Progenitor cell of endocrine pancreas (in vitro differentiated cells): ENCODE measurements around the gene YBEY. TPM values are rescaled to one million over a fixed set of nuclear protein-coding genes. Genes with fewer than 3 reads are reported as not detected.
"Not testable (repeated sequence)": the region's sequence is repeated elsewhere in the genome, so short reads cannot be mapped to it uniquely, and the experiment has no call there.

Experiments
- DNase-seq: peaks from one replicate; pipeline ENCODE4 v3.0.0; 2021; ENCODE audit warnings: low spot score; ENCODE audit not compliant: unreplicated experiment
- H3K27ac Mint-ChIP-seq: 2 replicates; pipeline ENCODE4 v1.8.0; 2021; ENCODE audit warnings: mild to moderate bottlenecking, moderate library complexity, mixed read lengths
- H3K27me3 Mint-ChIP-seq: 2 replicates; pipeline ENCODE4 v1.8.0; 2021; ENCODE audit warnings: mixed read lengths
- H3K36me3 Mint-ChIP-seq: 2 replicates; pipeline ENCODE4 v1.8.0; 2022; ENCODE audit warnings: mixed read lengths; ENCODE audit not compliant: insufficient read depth
- H3K4me1 Mint-ChIP-seq: 2 replicates; pipeline ENCODE4 v1.8.0; 2021; ENCODE audit warnings: low read depth, mixed read lengths
- H3K4me3 Mint-ChIP-seq: 2 replicates; pipeline ENCODE4 v1.8.0; 2021; ENCODE audit warnings: low read depth, mild to moderate bottlenecking, moderate library complexity, mixed read lengths
- H3K9me3 Mint-ChIP-seq: 2 replicates; pipeline ENCODE4 v1.8.0; 2021; ENCODE audit warnings: low read depth, mixed read lengths
- long read RNA-seq: library from polyadenylated mRNA; unstranded; transcript quantifications from one replicate; pipeline ENCODE4 v2.0.0, GENCODE V29; 2020
- total RNA-seq: library from RNA; stranded (reverse); gene quantifications from 2 replicates; pipeline ENCODE4 v1.2.1, GENCODE V29; 2021
- TF ChIP-seq, protein P1 (sequence below): fragments of 200-600 bp; sonication (generic); IDR thresholded peaks from one replicate; pipeline ENCODE4 v1.5.0; 2021; ENCODE audit warnings: antibody characterized with exemption, mild to moderate bottlenecking; ENCODE audit not compliant: unreplicated experiment

The YBEY gene, protein sequence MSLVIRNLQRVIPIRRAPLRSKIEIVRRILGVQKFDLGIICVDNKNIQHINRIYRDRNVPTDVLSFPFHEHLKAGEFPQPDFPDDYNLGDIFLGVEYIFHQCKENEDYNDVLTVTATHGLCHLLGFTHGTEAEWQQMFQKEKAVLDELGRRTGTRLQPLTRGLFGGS
- total RNA-seq: 20.9 and 21.9 TPM in 2 replicates
- long read RNA-seq, partial matches to known transcripts: 0 of 3 reads
- long read RNA-seq, other reads (novel, unspliced or antisense): 2 of 3 reads

DNA sequence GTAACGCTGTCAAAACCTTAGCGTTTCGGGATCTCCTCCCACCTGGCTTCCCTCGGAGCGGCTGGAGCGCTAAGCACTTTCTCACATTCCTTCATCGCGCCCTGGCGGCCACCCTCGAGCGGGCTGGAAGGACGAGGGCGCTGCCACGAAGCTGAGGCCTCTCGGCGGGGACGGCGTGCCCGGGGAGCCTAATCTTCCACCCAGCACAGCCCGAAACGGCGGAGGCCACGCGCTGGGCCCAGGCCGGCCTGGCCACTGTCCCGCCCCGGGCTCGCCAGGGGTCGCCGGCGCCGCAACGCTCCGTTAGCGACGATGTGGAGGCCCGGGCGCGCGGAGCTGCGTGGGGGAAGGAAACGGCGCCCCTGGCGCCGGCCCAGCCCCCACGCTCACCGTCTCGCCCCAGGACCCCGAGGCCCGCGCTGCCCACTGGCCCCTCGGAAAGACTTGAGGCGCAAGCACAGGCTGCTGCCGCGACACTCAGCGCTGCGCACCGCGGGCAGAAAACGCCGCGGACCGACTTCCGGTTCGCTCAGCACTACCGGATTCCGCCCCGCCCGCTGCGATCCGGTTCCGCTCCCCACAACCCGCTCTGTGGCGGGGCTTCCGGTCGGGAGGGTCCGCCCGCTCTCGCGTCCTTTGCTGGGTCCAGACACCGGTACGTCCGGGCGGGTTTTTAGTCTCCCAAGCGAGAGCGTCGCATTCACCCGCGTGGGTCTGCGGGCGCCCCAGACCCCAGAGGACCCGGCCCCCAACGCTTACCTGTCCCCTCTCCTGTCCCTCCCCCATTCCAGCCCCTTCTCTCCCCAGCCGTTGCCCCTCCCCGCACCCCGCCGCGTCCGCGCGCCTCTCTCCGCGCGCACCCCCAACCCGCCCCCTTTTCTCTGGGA lies at the start of gene YBEY:
TSS of gene YBEY (plus strand) at position 582 of the 887 bp plus-strand sequence. CDS start 572 bp downstream, outside the sequence.
- peak within 1 kb of the TSS; percentile 94 for H3K4me3 Mint-ChIP-seq
- peak; percentile 76 for DNase-seq
- H3K27ac Mint-ChIP-seq: peak within 1 kb of the TSS; percentile 98
- TF ChIP-seq, protein P1, sequence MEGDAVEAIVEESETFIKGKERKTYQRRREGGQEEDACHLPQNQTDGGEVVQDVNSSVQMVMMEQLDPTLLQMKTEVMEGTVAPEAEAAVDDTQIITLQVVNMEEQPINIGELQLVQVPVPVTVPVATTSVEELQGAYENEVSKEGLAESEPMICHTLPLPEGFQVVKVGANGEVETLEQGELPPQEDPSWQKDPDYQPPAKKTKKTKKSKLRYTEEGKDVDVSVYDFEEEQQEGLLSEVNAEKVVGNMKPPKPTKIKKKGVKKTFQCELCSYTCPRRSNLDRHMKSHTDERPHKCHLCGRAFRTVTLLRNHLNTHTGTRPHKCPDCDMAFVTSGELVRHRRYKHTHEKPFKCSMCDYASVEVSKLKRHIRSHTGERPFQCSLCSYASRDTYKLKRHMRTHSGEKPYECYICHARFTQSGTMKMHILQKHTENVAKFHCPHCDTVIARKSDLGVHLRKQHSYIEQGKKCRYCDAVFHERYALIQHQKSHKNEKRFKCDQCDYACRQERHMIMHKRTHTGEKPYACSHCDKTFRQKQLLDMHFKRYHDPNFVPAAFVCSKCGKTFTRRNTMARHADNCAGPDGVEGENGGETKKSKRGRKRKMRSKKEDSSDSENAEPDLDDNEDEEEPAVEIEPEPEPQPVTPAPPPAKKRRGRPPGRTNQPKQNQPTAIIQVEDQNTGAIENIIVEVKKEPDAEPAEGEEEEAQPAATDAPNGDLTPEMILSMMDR: peak; percentile 51
- peaks cover 16% of the 10 kb centered on the region for H3K36me3 Mint-ChIP-seq
- H3K4me1 Mint-ChIP-seq: peaks cover 35% of the 10 kb centered on the region
- no peaks in the 10 kb centered on the region for H3K27me3 Mint-ChIP-seq
- no peaks in the 10 kb centered on the region for H3K9me3 Mint-ChIP-seq

DNA sequence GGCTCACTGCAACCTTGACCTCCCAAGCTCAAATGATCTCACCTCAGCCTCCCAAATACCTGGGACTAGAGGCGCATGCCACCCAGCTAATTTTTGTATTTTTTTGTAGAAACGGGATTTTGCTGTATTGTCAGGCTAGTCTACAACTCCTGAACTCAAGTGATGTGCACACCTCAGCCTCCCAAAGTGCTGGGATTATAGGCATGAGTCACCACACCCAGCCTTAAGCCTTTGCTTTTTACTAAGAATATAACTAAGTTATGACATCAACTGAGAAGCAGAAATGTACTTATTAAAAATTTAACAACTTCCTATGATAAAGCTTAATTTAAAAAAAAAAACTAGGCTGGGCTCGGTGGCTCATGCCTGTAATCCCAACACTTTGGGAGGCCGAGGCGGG lies 48.7 kb upstream of the YBEY start:
- Mint-ChIP-seq H3K27me3 (no peaks in the 10 kb centered on the region), H3K36me3 (peaks cover 52% of the 10 kb centered on the region), H3K9me3 (peaks cover 3% of the 10 kb centered on the region), H3K4me3 (no peak overlapping the region), H3K27ac (no peak overlapping the region), H3K4me1 (no peaks in the 10 kb centered on the region)
- DNase-seq: no peak
- TF ChIP-seq, protein P1: no peak

GRCh38 chr21:46239817-46240325 lies 46.3 kb upstream of the YBEY start:
- TF ChIP-seq, protein P1: no peak
- DNase-seq: no peak
- no peak overlapping the region for H3K27ac Mint-ChIP-seq

GRCh38 chr21:46241577-46241976 lies 44.6 kb upstream of the YBEY start:
- peaks cover 36% of the 10 kb centered on the region for H3K36me3 Mint-ChIP-seq
- not testable (repeated sequence) for H3K27ac Mint-ChIP-seq, H3K27me3 Mint-ChIP-seq, H3K4me3 Mint-ChIP-seq, H3K9me3 Mint-ChIP-seq, DNase-seq, H3K4me1 Mint-ChIP-seq

More at GRCh38 chr21:46239817-46240325, 46.3 kb upstream of the YBEY start:
- Mint-ChIP-seq H3K4me3 (no peak overlapping the region), H3K36me3 (peaks cover 37% of the 10 kb centered on the region), H3K9me3 (no peaks in the 10 kb centered on the region), H3K27me3 (no peaks in the 10 kb centered on the region), H3K4me1 (no peaks in the 10 kb centered on the region)

DNA sequence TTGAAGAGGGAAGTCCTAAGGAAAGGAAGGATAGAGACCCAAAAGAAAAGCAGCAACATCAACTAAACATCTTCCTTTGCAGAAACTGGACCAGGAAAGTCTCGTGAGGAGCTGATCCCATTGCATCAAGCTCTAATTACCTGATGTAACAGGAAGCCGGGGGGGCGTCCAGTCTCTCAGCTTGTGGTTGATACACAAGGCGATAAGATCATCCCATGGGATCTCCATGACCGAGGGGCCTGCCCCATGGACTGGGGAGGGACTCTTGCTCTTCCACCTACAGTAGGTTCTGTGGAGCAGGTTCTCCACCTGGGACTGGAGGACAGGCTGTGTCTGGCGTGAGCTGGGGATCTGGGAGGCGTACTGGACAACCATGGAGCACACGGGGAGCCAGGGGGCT lies 42.8 kb upstream of the YBEY start:
- no peak for DNase-seq
- Mint-ChIP-seq H3K27me3 (no peaks in the 10 kb centered on the region), H3K36me3 (peaks cover 40% of the 10 kb centered on the region), H3K27ac (no peak overlapping the region), H3K4me3 (no peak overlapping the region), H3K9me3 (no peaks in the 10 kb centered on the region), H3K4me1 (no peaks in the 10 kb centered on the region)
- TF ChIP-seq, protein P1: no peak
